Measurements from ENCODE around the gene ARHGEF26. TPM values are rescaled to one million over a fixed set of nuclear protein-coding genes. Genes with fewer than 3 reads are reported as not detected.

Gene ARHGEF26
- total RNA-seq, 1 donor from 2014 or later, result 13.8 TPM

- no peak for DNase-seq
These were observed 133.3 kb downstream of the ARHGEF26 start for GRCh38 chr3:154254527-154254926.

- DNase-seq, result no peak
These were observed 152.2 kb downstream of the ARHGEF26 start for GRCh38 chr3:154273381-154273780.

DNA sequence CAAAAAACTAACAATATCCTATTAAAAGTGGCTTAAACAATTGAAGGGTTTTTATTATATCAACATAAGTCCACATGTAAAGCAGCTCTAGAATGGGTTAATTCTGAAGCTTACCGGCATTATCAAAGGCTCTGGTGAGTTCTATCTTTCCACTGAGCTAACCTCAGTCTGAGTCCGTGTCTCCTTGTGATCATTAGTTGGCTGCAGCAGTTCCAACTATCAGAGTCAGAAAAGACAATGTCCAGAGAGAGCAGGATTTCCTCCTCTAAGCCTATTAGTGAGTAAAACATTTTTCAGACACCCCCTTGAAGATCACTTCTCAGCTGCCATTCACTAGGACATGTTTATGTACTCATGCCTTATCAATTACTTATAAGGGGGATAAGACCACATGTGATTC, 153.2 kb downstream of the ARHGEF26 start:
- DNase-seq, result no peak

GRCh38 chr3:154275292-154275691, 154.1 kb downstream of the ARHGEF26 start:
- DNase-seq, result no peak

GRCh38 chr3:154275965-154276364, 154.8 kb downstream of the ARHGEF26 start:
- DNase-seq, result no peak

DNA sequence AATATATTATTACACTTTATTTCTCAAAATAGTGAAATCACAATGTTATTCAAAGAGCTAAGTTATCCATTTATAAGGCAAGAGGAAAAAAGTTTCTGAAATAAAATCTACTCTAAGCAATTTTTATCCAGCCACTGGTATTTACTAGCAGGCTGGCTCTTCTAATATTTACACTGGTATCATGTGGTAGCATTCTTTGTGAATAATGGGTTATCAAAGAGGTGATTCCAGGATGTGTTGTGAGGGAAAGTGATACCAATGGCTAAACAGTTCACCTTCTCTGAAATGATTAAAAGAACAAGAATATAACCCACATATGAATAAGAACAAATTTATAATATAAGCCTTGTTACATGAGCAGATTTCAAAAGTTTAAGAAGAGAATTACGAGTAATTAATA, 159.0 kb downstream of the ARHGEF26 start:
- DNase-seq, result no peak

DNA sequence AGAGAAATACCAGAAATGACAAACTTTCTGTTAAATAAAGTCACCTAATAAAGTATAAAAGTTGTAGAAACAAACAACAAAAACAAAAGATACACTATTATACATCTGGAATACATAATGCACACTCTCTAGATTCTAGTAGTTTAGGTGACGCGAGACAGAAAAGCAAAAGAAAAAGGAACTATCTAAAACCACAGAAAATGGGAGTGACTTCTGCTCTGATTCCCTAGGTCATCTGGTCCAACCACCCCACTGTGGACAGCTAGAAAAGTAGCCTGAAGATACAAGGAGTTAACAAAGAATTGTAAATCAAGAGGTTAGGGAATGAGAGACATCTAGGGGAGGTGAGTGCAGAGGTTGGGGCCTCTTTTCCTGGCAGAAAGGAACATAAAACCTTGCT, 164.0 kb downstream of the ARHGEF26 start:
- no peak for DNase-seq

- no peak for DNase-seq
These were observed 169.0 kb downstream of the ARHGEF26 start for GRCh38 chr3:154290187-154290586.

DNA sequence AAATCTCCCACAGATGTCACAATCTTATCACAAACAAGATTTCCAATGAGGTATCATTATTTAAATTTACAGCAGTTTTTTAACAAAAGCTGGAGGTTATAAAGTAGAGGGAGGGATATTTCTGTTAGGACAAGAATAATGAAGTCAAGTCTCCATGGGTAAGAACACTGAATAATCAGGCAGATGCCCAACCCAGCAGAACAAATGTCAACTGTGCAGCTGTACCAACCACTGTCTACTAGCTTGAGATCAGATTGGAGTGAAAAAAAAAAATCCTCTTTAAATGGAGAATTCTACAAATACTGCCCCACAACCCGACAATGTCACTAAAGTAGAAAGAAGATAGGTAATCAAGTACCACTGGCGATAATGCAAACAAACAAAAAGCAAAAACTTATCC, 172.8 kb downstream of the ARHGEF26 start:
- DNase-seq, result no peak

GRCh38 chr3:154301561-154301960, 180.4 kb downstream of the ARHGEF26 start:
- DNase-seq, result no peak

DNA sequence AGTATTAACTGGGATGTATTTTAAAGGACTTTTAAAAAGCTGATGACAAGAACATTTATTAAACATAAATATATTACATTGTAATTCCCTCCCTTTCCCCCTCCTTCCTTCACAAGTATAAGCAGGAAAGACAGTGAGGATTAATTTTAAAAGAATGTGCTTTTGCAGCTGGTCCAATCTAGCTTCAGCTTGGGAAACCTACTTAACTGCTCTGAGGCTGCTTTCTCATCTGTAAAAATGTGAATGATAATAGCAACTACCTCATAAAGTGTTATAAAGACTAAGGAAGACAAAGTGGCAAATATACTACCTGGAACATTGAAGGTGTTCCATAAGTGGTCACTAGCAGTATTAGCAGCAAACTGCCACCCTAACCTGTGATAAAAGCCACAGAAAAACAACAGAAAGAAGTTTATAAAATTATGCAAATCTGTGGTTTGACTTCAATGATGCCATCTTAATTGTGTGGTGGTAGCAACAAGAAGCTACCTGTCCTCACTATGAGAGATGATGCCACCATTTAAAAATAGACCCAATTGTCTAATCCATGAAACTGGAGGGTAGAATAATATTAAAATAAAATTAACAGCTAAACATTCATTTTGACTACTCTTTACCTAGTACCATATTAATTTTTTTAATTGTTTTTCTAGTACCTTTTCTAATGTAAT, 183.1 kb downstream of the ARHGEF26 start:
- DNase-seq, result no peak

DNA sequence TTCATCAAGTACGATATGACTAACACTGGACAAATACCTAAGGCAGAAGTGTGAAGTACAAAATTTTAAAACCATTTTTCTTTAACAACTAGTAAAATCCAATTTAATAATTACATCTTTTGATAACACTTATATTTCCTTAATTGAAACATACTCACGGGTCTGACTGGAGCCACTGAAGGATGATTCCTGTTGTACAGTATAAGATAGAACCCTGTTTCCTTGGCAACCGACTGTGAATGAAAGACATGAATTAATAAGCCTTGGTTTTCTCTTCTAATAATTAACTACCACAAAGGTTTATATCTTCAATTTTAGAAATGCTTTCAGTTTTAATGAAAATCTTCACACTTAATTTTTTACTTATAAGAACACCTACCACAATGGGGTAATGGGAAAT, 183.7 kb downstream of the ARHGEF26 start:
- no peak for DNase-seq

DNA sequence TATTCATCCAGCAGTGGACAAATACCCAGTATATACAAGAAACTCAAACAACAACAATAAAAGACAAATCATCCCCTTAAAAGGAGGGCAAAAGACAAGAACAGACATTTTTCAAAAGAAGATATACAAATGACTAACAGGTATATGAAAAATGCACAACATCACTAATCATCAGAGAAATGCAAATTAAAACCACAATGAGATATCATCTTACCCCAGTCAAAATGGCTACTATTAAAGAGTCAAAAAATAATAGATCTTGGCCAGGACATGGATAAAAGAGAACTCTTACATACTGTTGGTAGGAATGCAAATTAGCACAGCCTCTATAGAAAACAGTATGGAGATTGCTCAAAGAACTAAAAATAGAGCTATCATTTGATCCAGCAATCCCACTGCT, 186.2 kb downstream of the ARHGEF26 start:
- DNase-seq, result no peak

Other genes starting within 250 kb of the ARHGEF26 start
- 105 TPM for gene DHX36, start 203.1 kb downstream of the ARHGEF26 start, total RNA-seq

Measured in skin of body (tissue), 2 donors.